ENCODE measurements around the gene DAPK1.

DAPK1 gene

GRCh38 chr9:87519461-87519860, 21.8 kb downstream of the DAPK1 start:
- DNase-seq: no peak

- DNase-seq: no peak
Observed at GRCh38 chr9:87520172-87520683, 22.6 kb downstream of the DAPK1 start.

- DNase-seq: no peak
Observed at GRCh38 chr9:87521834-87522233, 24.2 kb downstream of the DAPK1 start.

GRCh38 chr9:87524061-87524460, 26.4 kb downstream of the DAPK1 start:
- no peak for DNase-seq

GRCh38 chr9:87525546-87526303, 28.1 kb downstream of the DAPK1 start:
- no peak for DNase-seq

- DNase-seq: no peak
Observed at GRCh38 chr9:87527211-87527916, 29.7 kb downstream of the DAPK1 start.

- DNase-seq: no peak
Observed at GRCh38 chr9:87528969-87529368, 31.3 kb downstream of the DAPK1 start.

GRCh38 chr9:87529671-87530070, 32.0 kb downstream of the DAPK1 start:
- DNase-seq: no peak

GRCh38 chr9:87530716-87531115, 33.0 kb downstream of the DAPK1 start:
- no peak for DNase-seq

GRCh38 chr9:87531370-87532295, 34.0 kb downstream of the DAPK1 start:
- DNase-seq: no peak

GRCh38 chr9:87533271-87533670, 35.6 kb downstream of the DAPK1 start:
- no peak for DNase-seq

GRCh38 chr9:87534036-87534435, 36.4 kb downstream of the DAPK1 start:
- DNase-seq: no peak

- DNase-seq: no peak
Observed at GRCh38 chr9:87534957-87535356, 37.3 kb downstream of the DAPK1 start.

- peak; percentile 20 to 26 for DNase-seq
Observed at GRCh38 chr9:87535817-87536539, 38.3 kb downstream of the DAPK1 start.

GRCh38 chr9:87537625-87538024, 40.0 kb downstream of the DAPK1 start:
- DNase-seq: no peak

- no peak for DNase-seq
Observed at GRCh38 chr9:87540444-87541105, 42.9 kb downstream of the DAPK1 start.

- no peak for DNase-seq
Observed at GRCh38 chr9:87541663-87542062, 44.0 kb downstream of the DAPK1 start.

GRCh38 chr9:87542141-87542540, 44.5 kb downstream of the DAPK1 start:
- no peak for DNase-seq

- no peak for DNase-seq
Observed at GRCh38 chr9:87543251-87543650, 45.6 kb downstream of the DAPK1 start.

- no peak for DNase-seq
Observed at GRCh38 chr9:87545858-87546257, 48.2 kb downstream of the DAPK1 start.

- DNase-seq: no peak
Observed at GRCh38 chr9:87546704-87547103, 49.0 kb downstream of the DAPK1 start.

- DNase-seq: no peak
Observed at GRCh38 chr9:87547671-87548081, 50.0 kb downstream of the DAPK1 start.

Measured in stimulated activated CD4-positive, alpha-beta T cell treated with anti-CD3 and anti-CD28 coated beads, Interleukin-2, amount 100 ng/mL, for 24 hours (primary cell).